ENCODE results near the gene PTPRK. TPM values are rescaled to one million over a fixed set of nuclear protein-coding genes. Genes with fewer than 3 reads are reported as not detected.

Gene PTPRK
- total and polyA plus RNA-seq, 12 donors, result 7.5 to 47.7 (median 35.7) TPM

GRCh38 chr6:128479991-128480390, 40.4 kb downstream of the PTPRK start:
- peaks cover 2 to 80% (median 55%) of the 10 kb centered on the region in 9 donors for H3K4me1 ChIP-seq
- ATAC-seq (peak in 4 of 8 donors; percentile 37 to 54 (median 50)), DNase-seq (no peak)
- H3K27me3 ChIP-seq, result no peaks in the 10 kb centered on the region
- peak overlapping the region in 7 of 10 donors; percentile 1 to 46 (median 11) for H3K27ac ChIP-seq
- intact Hi-C loops (cut with DNase I), result no loop called here
- H3K9me3 ChIP-seq, result no peaks in the 10 kb centered on the region
- no peak overlapping the region for H3K4me3 ChIP-seq
- H3K36me3 ChIP-seq, result no peaks in the 10 kb centered on the region
- 52 to 57% methylated on average over 4 of the region's 4 CpGs for WGBS, 2 donors
- no peak for TF ChIP-seq CTCF (IDR thresholded peaks at IDR 0.05)

- peak overlapping the region in 4 of 10 donors; percentile 28 to 41 (median 38) for H3K4me3 ChIP-seq
These were observed 41.2 kb downstream of the PTPRK start for GRCh38 chr6:128479048-128479666.

GRCh38 chr6:128478230-128479047, 42.0 kb downstream of the PTPRK start:
- H3K27me3 ChIP-seq, result no peaks in the 10 kb centered on the region
- 62 to 82% methylated on average over 3 of the region's 3 CpGs for WGBS, 2 donors
- H3K4me1 ChIP-seq, result peaks cover 2 to 77% (median 53%) of the 10 kb centered on the region in 9 donors
- H3K36me3 ChIP-seq, result no peaks in the 10 kb centered on the region
- no peak for TF ChIP-seq CTCF (IDR thresholded peaks at IDR 0.05)
- peak in 2 of 8 donors; percentile 13 to 32 for ATAC-seq
- intact Hi-C loops (cut with DNase I), result no loop called here
- peak overlapping the region in 6 of 10 donors; percentile 3 to 40 (median 18) for H3K27ac ChIP-seq
- H3K9me3 ChIP-seq, result no peaks in the 10 kb centered on the region
- DNase-seq, result no peak
- H3K4me3 ChIP-seq, result peak overlapping the region in 9 of 10 donors; percentile 1 to 44 (median 28)

More at GRCh38 chr6:128479048-128479666, 41.2 kb downstream of the PTPRK start:
- no peak for ATAC-seq
- DNase-seq, result no peak
- 98 to 99% methylated on average over 2 of the region's 2 CpGs for WGBS, 2 donors
- Histone ChIP-seq H3K27me3 (no peaks in the 10 kb centered on the region), H3K9me3 (no peaks in the 10 kb centered on the region), H3K36me3 (no peaks in the 10 kb centered on the region), H3K27ac (peak overlapping the region in 6 of 10 donors; percentile 1 to 46 (median 22)), H3K4me1 (peaks cover 2 to 80% (median 58%) of the 10 kb centered on the region in 9 donors)
- intact Hi-C loops (cut with DNase I), result no loop called here
- TF ChIP-seq CTCF (IDR thresholded peaks at IDR 0.05), result no peak

GRCh38 chr6:128474933-128475332, 45.5 kb downstream of the PTPRK start:
- Histone ChIP-seq H3K27me3 (no peaks in the 10 kb centered on the region), H3K9me3 (no peaks in the 10 kb centered on the region), H3K36me3 (no peaks in the 10 kb centered on the region), H3K27ac (no peak overlapping the region), H3K4me1 (peaks cover 2 to 56% (median 32%) of the 10 kb centered on the region in 9 donors), H3K4me3 (no peak overlapping the region)
- intact Hi-C loops (cut with DNase I), result no loop called here
- no peak for DNase-seq
- ATAC-seq, result no peak
- TF ChIP-seq CTCF (IDR thresholded peaks at IDR 0.05), result no peak
- WGBS, 2 donors, result 52 to 58% methylated on average over 1 of the region's 1 CpG
